ENCODE measurements around the gene KLHL12.

DNA sequence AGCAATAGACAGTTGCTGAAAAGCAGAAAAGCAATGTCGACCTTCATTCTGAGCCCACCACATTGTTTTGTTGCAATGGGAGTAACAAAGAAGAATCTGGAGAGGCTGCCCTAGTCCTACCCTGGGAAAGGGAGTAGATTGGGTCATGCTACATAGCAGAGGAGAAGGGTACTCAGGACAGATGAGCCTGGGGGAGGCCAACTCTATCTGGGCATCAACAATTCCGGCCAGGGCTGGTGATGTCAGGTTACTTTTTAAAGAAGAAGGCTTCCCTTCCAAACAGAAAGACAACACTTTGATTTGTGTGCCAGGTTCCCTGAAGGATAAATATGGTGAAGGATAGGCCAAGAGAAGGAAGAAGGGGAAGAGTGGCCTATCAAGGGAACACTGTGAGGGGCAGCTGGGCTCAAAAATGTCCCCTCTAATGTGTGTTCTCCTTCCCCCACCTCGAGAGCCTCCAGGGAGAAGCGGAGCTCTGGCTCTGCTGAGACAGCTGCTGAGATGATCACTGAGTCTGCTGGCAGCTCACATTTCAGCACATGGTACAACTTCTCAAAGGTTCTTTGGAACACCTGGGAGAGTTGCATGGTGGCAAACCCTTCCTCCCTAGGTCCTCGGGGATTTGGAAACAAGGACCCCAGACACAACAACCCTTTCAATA, 34.3 kb upstream of the KLHL12 start:
- TF ChIP-seq POLR2A (IDR thresholded peaks at IDR 0.05; ENCODE audit: low read length): no peak
- no peak for TF ChIP-seq GATA1 (IDR thresholded peaks at IDR 0.05; ENCODE audit: low read depth, low read length)

Data from erythroblast (primary cell).